ENCODE measurements around the gene SETD6.

SETD6 gene

GRCh38 chr16:58472827-58473226, 42.5 kb upstream of the SETD6 start:
- Histone ChIP-seq H3K27me3 (ENCODE audit: insufficient read depth, low read length, poor library complexity, severe bottlenecking) (no peaks in the 10 kb centered on the region), H3K4me1 (ENCODE audit: insufficient read depth, low read length, poor library complexity, severe bottlenecking) (peaks cover 13% of the 10 kb centered on the region), H3K4me2 (ENCODE audit: low read depth, low read length, poor library complexity, severe bottlenecking) (no peak overlapping the region)

DNA sequence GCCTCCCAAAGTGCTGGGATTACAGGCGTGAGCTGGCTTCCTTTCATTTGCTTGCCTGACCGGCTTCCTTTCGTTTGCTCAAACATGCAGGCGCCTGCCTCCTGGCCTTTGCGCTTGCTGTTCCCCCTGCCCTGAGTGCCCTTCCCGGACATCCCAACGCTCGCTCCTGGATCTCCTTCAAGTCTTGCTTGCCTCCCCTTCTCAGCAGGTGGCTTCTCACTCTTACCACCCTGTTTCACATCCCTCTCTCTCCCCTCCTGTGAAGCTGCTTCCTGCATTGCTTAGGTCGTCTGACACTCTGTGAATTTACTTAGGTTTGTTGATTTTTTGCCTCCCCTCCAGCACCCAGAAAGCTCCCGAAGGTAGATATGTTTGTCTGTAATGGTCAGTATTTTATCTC, 41.0 kb upstream of the SETD6 start:
- TF ChIP-seq CTCF (conservative IDR thresholded peaks at IDR 0.05; ENCODE audit: low read length), result no peak
- no peak for TF ChIP-seq EZH2phosphoT487 (IDR thresholded peaks at IDR 0.05; ENCODE audit: borderline replicate concordance)
- no peaks in the 10 kb centered on the region for H3K9me2 ChIP-seq (replicated peaks; ENCODE audit: low read depth, low read length)
- H3K27me3 ChIP-seq (ENCODE audit: insufficient read depth, low read length, poor library complexity, severe bottlenecking), result no peaks in the 10 kb centered on the region
- H3K4me2 ChIP-seq (ENCODE audit: low read depth, low read length, poor library complexity, severe bottlenecking), result no peak overlapping the region
- no peaks in the 10 kb centered on the region for H4K20me1 ChIP-seq (ENCODE audit: insufficient read depth, low read length, poor library complexity, severe bottlenecking)
- H3K4me3 ChIP-seq (ENCODE audit: low read length, poor library complexity, severe bottlenecking), result no peak overlapping the region
- H3K4me1 ChIP-seq (ENCODE audit: insufficient read depth, low read length, poor library complexity, severe bottlenecking), result peaks cover 13% of the 10 kb centered on the region
- H3K9me3 ChIP-seq (ENCODE audit: insufficient read depth, low read depth, low read length), result no peaks in the 10 kb centered on the region
- no peaks in the 10 kb centered on the region for H3K79me2 ChIP-seq (ENCODE audit: insufficient read depth, low read length)
- no peak overlapping the region for H2AFZ ChIP-seq (ENCODE audit: low read length)
- H3K36me3 ChIP-seq (ENCODE audit: insufficient read depth, low read length), result no peaks in the 10 kb centered on the region
- no peaks in the 10 kb centered on the region for H3F3A ChIP-seq (ENCODE audit: low read depth)
- H3K9ac ChIP-seq (ENCODE audit: low read depth, low read length, poor library complexity, severe bottlenecking), result no peak overlapping the region

More at GRCh38 chr16:58472827-58473226, 42.5 kb upstream of the SETD6 start:
- Histone ChIP-seq H3K9me2 (replicated peaks; ENCODE audit: low read depth, low read length) (no peaks in the 10 kb centered on the region), H3K4me3 (ENCODE audit: low read length, poor library complexity, severe bottlenecking) (no peak overlapping the region), H4K20me1 (ENCODE audit: insufficient read depth, low read length, poor library complexity, severe bottlenecking) (no peaks in the 10 kb centered on the region), H2AFZ (ENCODE audit: low read length) (no peak overlapping the region), H3K79me2 (ENCODE audit: insufficient read depth, low read length) (no peaks in the 10 kb centered on the region), H3K9me3 (ENCODE audit: insufficient read depth, low read depth, low read length) (no peaks in the 10 kb centered on the region), H3K9ac (ENCODE audit: low read depth, low read length, poor library complexity, severe bottlenecking) (no peak overlapping the region), H3F3A (ENCODE audit: low read depth) (no peaks in the 10 kb centered on the region), H3K36me3 (ENCODE audit: insufficient read depth, low read length) (no peaks in the 10 kb centered on the region)
- TF ChIP-seq EZH2phosphoT487 (IDR thresholded peaks at IDR 0.05; ENCODE audit: borderline replicate concordance) (no peak), CTCF (conservative IDR thresholded peaks at IDR 0.05; ENCODE audit: low read length) (no peak)

DNA sequence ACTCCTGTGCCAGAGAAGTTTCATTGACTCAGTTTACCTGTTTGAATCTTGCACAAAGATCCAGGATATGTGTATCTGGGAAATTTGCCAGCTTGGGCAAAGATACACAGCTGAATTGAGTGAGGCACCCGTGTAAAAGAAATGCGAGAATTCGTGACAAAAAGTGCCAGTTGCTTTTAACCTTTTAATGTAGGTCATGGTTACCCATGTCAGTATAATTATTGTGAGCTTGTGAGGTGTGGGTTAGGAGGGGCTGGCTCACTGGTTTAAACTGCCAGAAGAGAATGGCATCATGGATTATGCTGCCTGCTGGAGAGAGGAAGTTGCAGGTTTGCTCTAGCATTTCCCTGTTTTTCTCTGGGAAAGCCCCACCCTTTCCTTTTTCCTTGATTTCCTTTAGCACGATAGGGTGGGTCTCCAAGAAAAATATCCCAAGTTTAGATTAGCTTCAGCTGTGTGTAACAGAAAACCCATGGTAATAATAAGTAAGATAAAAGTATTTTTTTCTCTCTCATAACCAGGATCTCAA, 40.2 kb upstream of the SETD6 start:
- no peak overlapping the region for H3K9ac ChIP-seq (ENCODE audit: low read depth, low read length, poor library complexity, severe bottlenecking)
- no peaks in the 10 kb centered on the region for H3K36me3 ChIP-seq (ENCODE audit: insufficient read depth, low read length)
- no peaks in the 10 kb centered on the region for H3K79me2 ChIP-seq (ENCODE audit: insufficient read depth, low read length)
- H3K4me2 ChIP-seq (ENCODE audit: low read depth, low read length, poor library complexity, severe bottlenecking), result no peak overlapping the region
- H3F3A ChIP-seq (ENCODE audit: low read depth), result no peaks in the 10 kb centered on the region
- H3K4me1 ChIP-seq (ENCODE audit: insufficient read depth, low read length, poor library complexity, severe bottlenecking), result peaks cover 13% of the 10 kb centered on the region
- no peaks in the 10 kb centered on the region for H3K9me3 ChIP-seq (ENCODE audit: insufficient read depth, low read depth, low read length)
- no peak overlapping the region for H2AFZ ChIP-seq (ENCODE audit: low read length)
- no peaks in the 10 kb centered on the region for H4K20me1 ChIP-seq (ENCODE audit: insufficient read depth, low read length, poor library complexity, severe bottlenecking)
- TF ChIP-seq EZH2phosphoT487 (IDR thresholded peaks at IDR 0.05; ENCODE audit: borderline replicate concordance), result no peak
- no peak for TF ChIP-seq CTCF (conservative IDR thresholded peaks at IDR 0.05; ENCODE audit: low read length)
- H3K27me3 ChIP-seq (ENCODE audit: insufficient read depth, low read length, poor library complexity, severe bottlenecking), result no peaks in the 10 kb centered on the region
- H3K4me3 ChIP-seq (ENCODE audit: low read length, poor library complexity, severe bottlenecking), result no peak overlapping the region
- H3K9me2 ChIP-seq (replicated peaks; ENCODE audit: low read depth, low read length), result no peaks in the 10 kb centered on the region

Data from Loucy (cell line).